ENCODE data around the gene CTNNA3.

CTNNA3 gene

GRCh38 chr10:66773472-66773817 lies 922.5 kb downstream of the CTNNA3 start:
- Histone ChIP-seq H3K27me3 (ENCODE audit: insufficient read depth, low read length, poor library complexity, severe bottlenecking) (no peaks in the 10 kb centered on the region), H3K9me2 (replicated peaks; ENCODE audit: low read depth, low read length) (no peaks in the 10 kb centered on the region), H3K9ac (ENCODE audit: low read depth, low read length, poor library complexity, severe bottlenecking) (no peak overlapping the region), H3K79me2 (ENCODE audit: insufficient read depth, low read length) (no peaks in the 10 kb centered on the region), H3K4me1 (ENCODE audit: insufficient read depth, low read length, poor library complexity, severe bottlenecking) (no peaks in the 10 kb centered on the region), H3K9me3 (ENCODE audit: insufficient read depth, low read depth, low read length) (no peaks in the 10 kb centered on the region), H2AFZ (ENCODE audit: low read length) (no peak overlapping the region), H3K4me2 (ENCODE audit: low read depth, low read length, poor library complexity, severe bottlenecking) (no peak overlapping the region), H3K36me3 (ENCODE audit: insufficient read depth, low read length) (no peaks in the 10 kb centered on the region), H3F3A (ENCODE audit: low read depth) (no peaks in the 10 kb centered on the region), H3K4me3 (ENCODE audit: low read length, poor library complexity, severe bottlenecking) (no peak overlapping the region), H4K20me1 (ENCODE audit: insufficient read depth, low read length, poor library complexity, severe bottlenecking) (no peaks in the 10 kb centered on the region)
- TF ChIP-seq EZH2phosphoT487 (IDR thresholded peaks at IDR 0.05; ENCODE audit: borderline replicate concordance): no peak
- TF ChIP-seq, protein P1, sequence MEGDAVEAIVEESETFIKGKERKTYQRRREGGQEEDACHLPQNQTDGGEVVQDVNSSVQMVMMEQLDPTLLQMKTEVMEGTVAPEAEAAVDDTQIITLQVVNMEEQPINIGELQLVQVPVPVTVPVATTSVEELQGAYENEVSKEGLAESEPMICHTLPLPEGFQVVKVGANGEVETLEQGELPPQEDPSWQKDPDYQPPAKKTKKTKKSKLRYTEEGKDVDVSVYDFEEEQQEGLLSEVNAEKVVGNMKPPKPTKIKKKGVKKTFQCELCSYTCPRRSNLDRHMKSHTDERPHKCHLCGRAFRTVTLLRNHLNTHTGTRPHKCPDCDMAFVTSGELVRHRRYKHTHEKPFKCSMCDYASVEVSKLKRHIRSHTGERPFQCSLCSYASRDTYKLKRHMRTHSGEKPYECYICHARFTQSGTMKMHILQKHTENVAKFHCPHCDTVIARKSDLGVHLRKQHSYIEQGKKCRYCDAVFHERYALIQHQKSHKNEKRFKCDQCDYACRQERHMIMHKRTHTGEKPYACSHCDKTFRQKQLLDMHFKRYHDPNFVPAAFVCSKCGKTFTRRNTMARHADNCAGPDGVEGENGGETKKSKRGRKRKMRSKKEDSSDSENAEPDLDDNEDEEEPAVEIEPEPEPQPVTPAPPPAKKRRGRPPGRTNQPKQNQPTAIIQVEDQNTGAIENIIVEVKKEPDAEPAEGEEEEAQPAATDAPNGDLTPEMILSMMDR (conservative IDR thresholded peaks at IDR 0.05; ENCODE audit: low read length): no peak

- Histone ChIP-seq H3K9ac (ENCODE audit: low read depth, low read length, poor library complexity, severe bottlenecking) (no peak overlapping the region), H2AFZ (ENCODE audit: low read length) (no peak overlapping the region), H3K36me3 (ENCODE audit: insufficient read depth, low read length) (no peaks in the 10 kb centered on the region), H3K9me2 (replicated peaks; ENCODE audit: low read depth, low read length) (no peaks in the 10 kb centered on the region), H3F3A (ENCODE audit: low read depth) (no peaks in the 10 kb centered on the region), H3K9me3 (ENCODE audit: insufficient read depth, low read depth, low read length) (no peaks in the 10 kb centered on the region), H3K4me2 (ENCODE audit: low read depth, low read length, poor library complexity, severe bottlenecking) (no peak overlapping the region), H3K4me1 (ENCODE audit: insufficient read depth, low read length, poor library complexity, severe bottlenecking) (no peaks in the 10 kb centered on the region), H3K4me3 (ENCODE audit: low read length, poor library complexity, severe bottlenecking) (no peak overlapping the region), H3K79me2 (ENCODE audit: insufficient read depth, low read length) (no peaks in the 10 kb centered on the region), H3K27me3 (ENCODE audit: insufficient read depth, low read length, poor library complexity, severe bottlenecking) (no peaks in the 10 kb centered on the region), H4K20me1 (ENCODE audit: insufficient read depth, low read length, poor library complexity, severe bottlenecking) (no peaks in the 10 kb centered on the region)
- TF ChIP-seq, protein P1 (conservative IDR thresholded peaks at IDR 0.05; ENCODE audit: low read length): no peak
Measured at GRCh38 chr10:66772548-66773471, 923.2 kb downstream of the CTNNA3 start.

DNA sequence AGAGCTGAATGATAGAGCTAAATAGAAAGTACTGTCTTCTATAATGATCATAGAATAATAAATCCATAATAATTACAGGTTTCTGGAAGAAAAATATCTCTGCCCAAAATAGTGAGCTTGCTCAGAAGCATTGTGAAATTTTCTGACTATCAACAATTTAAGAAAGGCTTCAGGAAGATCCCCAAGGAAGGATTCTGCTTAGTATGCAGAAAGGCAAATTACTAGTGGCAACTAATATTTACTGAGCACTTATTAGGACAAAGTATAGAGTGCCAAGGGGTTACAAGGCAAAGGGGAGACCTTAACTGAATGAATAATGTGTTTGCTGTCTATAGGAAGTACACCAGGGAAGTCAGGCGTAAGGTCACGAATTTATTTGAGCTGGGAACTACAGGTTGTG lies 928.3 kb downstream of the CTNNA3 start:
- Histone ChIP-seq H3K9me3 (ENCODE audit: insufficient read depth, low read depth, low read length) (no peaks in the 10 kb centered on the region), H3K36me3 (ENCODE audit: insufficient read depth, low read length) (no peaks in the 10 kb centered on the region), H3K4me3 (ENCODE audit: low read length, poor library complexity, severe bottlenecking) (no peak overlapping the region), H3K4me1 (ENCODE audit: insufficient read depth, low read length, poor library complexity, severe bottlenecking) (no peaks in the 10 kb centered on the region), H3K9me2 (replicated peaks; ENCODE audit: low read depth, low read length) (no peaks in the 10 kb centered on the region), H3K79me2 (ENCODE audit: insufficient read depth, low read length) (no peaks in the 10 kb centered on the region), H3F3A (ENCODE audit: low read depth) (no peaks in the 10 kb centered on the region), H3K4me2 (ENCODE audit: low read depth, low read length, poor library complexity, severe bottlenecking) (no peak overlapping the region), H4K20me1 (ENCODE audit: insufficient read depth, low read length, poor library complexity, severe bottlenecking) (no peaks in the 10 kb centered on the region), H2AFZ (ENCODE audit: low read length) (no peak overlapping the region), H3K9ac (ENCODE audit: low read depth, low read length, poor library complexity, severe bottlenecking) (no peak overlapping the region), H3K27me3 (ENCODE audit: insufficient read depth, low read length, poor library complexity, severe bottlenecking) (no peaks in the 10 kb centered on the region)
- TF ChIP-seq EZH2phosphoT487 (IDR thresholded peaks at IDR 0.05; ENCODE audit: borderline replicate concordance): no peak
- TF ChIP-seq, protein P1 (conservative IDR thresholded peaks at IDR 0.05; ENCODE audit: low read length): no peak
